GM12872 (cell line): ENCODE data around the gene UPF2.

Experiments
- TF ChIP-seq, protein P1 (sequence below): IDR thresholded peaks from 3 replicates; pipeline ENCODE4 v1.5.1; 2011; ENCODE audit warnings: low read depth, mild to moderate bottlenecking, low read length, moderate library complexity; ENCODE audit not compliant: insufficient read depth

The UPF2 gene

DNA sequence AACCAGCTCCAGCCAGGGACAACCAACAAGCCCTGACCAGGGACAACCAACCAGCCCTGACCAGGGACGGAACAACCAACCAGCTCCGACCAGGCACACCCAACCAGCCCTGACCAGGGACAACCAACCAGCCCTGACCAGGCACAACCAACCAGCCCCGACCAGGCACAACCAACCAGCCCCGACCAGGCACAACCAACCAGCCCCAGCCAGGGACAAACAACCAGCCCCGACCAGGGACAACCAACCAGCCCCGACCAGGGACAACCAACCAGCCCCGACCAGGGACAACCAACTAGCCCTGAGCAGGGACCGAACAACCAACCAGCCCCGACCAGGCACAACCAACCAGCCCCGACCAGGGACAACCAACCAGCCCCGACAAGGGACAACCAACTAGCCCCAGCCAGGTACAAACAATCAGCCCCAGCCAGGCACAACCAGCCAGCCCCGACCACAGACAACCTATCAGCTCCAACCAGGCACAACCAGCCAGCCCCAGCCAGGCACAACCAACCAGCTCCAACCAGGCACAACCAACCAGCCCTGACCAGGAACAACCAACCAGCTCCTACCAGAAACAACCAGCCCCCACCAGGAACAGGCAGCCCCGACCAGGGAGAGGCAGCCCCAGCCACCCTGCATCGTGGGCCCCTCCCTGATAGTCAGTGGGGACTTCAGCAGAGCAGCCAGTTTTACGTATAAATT is 163.1 kb downstream of the UPF2 start:
- TF ChIP-seq, protein P1, sequence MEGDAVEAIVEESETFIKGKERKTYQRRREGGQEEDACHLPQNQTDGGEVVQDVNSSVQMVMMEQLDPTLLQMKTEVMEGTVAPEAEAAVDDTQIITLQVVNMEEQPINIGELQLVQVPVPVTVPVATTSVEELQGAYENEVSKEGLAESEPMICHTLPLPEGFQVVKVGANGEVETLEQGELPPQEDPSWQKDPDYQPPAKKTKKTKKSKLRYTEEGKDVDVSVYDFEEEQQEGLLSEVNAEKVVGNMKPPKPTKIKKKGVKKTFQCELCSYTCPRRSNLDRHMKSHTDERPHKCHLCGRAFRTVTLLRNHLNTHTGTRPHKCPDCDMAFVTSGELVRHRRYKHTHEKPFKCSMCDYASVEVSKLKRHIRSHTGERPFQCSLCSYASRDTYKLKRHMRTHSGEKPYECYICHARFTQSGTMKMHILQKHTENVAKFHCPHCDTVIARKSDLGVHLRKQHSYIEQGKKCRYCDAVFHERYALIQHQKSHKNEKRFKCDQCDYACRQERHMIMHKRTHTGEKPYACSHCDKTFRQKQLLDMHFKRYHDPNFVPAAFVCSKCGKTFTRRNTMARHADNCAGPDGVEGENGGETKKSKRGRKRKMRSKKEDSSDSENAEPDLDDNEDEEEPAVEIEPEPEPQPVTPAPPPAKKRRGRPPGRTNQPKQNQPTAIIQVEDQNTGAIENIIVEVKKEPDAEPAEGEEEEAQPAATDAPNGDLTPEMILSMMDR, result no peak

DNA sequence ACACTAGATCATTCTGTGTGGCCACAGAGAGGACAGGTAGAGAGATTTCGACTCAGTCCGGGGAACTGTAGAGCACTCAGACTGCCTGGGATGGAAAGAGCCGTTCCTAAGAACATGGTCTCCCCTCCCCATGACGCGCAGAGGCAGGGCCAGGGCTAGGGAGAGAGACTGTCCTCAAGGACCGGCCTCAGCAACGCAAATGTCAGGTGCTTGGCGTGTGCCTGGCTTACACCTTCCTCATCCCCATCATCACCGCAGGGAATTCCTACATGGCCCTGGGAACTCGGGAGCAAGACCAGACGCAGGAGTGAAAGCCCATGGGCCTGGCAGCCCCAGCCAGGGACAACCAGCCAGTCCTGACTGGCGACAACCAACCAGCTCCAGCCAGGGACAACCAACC is 163.8 kb downstream of the UPF2 start:
- TF ChIP-seq, protein P1, result no peak

DNA sequence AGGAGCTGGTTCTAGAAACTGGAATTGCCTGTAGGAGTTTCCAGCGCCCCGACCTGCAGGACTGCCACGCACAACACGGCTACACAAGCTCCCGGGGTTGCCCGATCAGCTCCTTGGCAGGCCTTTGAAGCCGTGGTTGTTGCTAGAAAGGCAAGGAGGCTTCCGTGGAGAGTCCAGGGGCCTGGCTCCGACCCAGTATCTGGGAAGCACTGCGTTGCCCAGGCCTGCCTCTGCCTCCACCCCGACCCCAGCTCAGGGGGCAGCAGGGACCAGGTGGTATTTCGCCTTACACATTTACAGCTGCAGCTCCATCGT is 165.1 kb downstream of the UPF2 start:
- TF ChIP-seq, protein P1, result no peak

DNA sequence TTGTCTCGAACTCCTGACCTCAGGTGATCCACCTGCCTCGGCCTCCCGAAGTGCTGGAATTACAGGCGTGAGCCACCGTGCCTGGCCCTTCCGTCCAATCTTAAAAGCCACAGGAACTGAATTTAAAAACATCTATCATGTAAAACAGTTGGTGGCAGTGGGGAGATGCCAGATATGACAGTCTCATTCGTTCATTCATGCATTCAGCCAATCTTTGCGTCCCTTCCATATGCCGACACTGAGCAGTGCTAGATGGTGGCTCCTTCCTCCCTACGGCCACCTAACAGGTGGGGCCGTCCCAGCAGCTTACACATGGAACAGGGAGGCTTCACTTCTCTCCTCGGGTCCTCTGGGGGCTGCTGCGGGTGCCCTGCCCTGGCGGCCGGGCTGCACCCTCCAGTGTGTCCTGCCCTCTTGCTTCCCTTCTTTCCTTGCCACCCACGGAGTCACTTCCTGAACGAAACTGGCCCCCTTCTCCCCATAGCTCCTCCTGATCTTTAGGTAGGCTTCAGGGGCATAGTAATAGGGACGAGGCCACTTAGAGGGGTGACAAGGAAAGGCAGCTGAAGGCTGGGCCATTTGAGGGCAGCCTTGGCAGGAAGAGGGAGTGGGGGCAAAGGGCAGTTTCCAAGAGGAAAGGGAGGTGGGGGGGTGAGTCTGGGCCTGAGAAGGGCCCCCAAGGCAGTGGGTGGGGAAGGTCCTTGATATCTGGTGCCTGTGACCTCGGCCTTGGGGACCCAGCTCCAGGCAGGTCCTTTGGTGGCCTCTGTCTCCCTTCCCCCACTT is 165.6 kb downstream of the UPF2 start:
- TF ChIP-seq, protein P1, result no peak

DNA sequence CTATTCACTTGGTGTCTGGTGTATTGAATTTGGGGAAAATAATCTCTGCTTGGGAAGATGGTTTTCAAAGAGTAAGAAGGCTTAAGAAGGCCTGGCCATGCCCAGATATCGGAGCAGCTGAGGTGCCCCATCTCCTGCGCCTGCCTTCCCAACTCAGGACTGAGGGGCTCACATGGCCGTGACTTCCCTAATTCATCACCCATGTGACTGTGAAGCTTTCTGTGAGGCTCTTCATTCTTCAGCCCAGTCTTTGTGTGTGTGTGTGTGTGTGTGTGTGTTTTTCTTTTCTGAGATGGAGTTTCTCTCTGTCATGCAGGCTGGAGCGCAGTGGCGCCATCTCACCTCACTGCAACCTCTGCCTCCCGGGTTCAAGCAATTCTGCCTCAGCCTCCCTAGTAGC is 166.3 kb downstream of the UPF2 start:
- TF ChIP-seq, protein P1, result no peak

DNA sequence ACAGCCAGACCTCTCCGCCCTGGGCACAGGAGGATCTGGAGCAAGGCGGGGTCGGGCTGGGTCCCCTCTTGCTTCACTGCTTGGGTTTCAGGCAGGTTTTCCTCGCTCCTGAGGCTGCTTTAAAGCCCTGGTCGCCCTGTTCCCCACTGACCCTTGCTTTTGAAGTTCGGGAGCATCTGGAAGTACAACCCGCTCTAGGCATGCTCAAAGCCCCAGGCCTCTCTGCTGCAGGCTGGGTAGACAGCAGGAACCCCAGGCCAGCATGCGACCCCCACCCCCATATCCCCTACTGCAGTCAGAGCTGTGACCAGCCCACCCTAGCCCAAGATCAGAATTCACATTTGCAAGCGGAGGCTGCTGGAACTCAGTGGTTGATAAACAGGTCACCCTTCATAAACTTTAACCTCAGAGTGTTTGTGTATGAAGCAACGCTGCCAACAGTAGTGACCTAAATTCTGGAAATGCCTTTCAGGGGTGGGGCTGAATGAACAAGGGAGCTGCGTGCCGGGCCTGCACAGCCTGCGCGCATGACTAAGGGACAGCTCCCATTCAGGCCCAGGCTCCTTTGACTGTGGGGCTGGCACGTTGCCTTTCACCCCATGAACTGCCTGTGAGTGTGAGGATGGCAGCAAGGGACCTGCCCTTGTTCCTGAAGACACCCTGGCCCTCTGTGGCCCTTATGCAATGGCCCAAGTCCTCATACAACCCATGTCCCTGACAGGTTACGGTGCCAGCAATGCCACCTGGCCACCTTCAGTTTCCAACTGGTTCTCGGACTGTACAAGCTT is 166.9 kb downstream of the UPF2 start:
- TF ChIP-seq, protein P1, result no peak
